Panc1 (cell line): Measurements from ENCODE around the gene TRIM10.

Experiments used
- SIN3A ChIP-seq: IDR thresholded peaks from 2 replicates; pipeline ENCODE4 v1.6.1; 2012; ENCODE audit warnings: low read depth, mild to moderate bottlenecking, low read length, moderate library complexity, borderline replicate concordance; ENCODE audit not compliant: insufficient read depth
- TF ChIP-seq, protein P1 (sequence below): fragments of 450-650 bp; IDR thresholded peaks from 2 replicates; pipeline ENCODE4 v1.5.1; 2017; ENCODE audit warnings: mild to moderate bottlenecking

DNA sequence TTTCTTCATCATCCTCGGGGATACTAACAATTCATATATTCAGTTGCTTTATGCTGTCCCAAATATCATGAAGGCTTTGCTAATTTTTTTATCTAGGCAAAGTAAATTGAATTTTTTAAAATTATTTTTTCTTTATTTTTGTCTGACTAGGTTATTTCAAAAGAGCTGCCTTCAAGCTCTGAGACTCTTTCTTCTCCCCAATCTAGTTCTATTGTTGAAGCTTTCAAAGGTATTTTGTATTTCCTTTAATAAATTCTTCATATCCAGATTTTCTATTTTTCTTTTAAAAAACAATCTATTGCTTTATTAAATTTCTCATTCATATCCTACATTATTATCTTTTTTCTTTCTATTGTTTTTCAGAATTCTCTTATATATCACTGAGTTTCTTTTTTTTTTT is 19.1 kb upstream of the TRIM10 start:
- TF ChIP-seq, protein P1, sequence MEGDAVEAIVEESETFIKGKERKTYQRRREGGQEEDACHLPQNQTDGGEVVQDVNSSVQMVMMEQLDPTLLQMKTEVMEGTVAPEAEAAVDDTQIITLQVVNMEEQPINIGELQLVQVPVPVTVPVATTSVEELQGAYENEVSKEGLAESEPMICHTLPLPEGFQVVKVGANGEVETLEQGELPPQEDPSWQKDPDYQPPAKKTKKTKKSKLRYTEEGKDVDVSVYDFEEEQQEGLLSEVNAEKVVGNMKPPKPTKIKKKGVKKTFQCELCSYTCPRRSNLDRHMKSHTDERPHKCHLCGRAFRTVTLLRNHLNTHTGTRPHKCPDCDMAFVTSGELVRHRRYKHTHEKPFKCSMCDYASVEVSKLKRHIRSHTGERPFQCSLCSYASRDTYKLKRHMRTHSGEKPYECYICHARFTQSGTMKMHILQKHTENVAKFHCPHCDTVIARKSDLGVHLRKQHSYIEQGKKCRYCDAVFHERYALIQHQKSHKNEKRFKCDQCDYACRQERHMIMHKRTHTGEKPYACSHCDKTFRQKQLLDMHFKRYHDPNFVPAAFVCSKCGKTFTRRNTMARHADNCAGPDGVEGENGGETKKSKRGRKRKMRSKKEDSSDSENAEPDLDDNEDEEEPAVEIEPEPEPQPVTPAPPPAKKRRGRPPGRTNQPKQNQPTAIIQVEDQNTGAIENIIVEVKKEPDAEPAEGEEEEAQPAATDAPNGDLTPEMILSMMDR: no peak
- TF ChIP-seq SIN3A: no peak
